HEK293T (cell line): ENCODE results near the gene DMKN.

Source experiments
- CTCF ChIA-PET: fragments of 350-600 bp; formaldehyde crosslinking; extraction: SDS; loops from one replicate; lab custom pipeline; 2021; ENCODE audit warnings: antibody characterized with exemption, inconsistent platforms; lab: Yijun Ruan, JAX
- POLR2A ChIA-PET: fragments of 350-600 bp; formaldehyde crosslinking; extraction: SDS; loops from one replicate; lab custom pipeline; 2020; ENCODE audit warnings: antibody characterized with exemption, inconsistent platforms; lab: Yijun Ruan, JAX
- DNase-seq: peaks from one replicate; pipeline ENCODE4 v3.0.0; 2012; ENCODE audit warnings: mixed read lengths; ENCODE audit errors: extremely low spot score
- ARNT ChIP-seq: fragments of 450-650 bp; IDR thresholded peaks from 2 replicates; pipeline ENCODE4 v1.6.1; 2017; ENCODE audit warnings: mild to moderate bottlenecking
- BHLHE40 ChIP-seq: fragments of 450-650 bp; IDR thresholded peaks from 2 replicates; pipeline ENCODE4 v1.6.1; 2016; ENCODE audit warnings: mild to moderate bottlenecking, moderate library complexity, borderline replicate concordance
- CTBP1 ChIP-seq: fragments of 450-650 bp; IDR thresholded peaks from 2 replicates; pipeline ENCODE4 v1.6.1; 2016; ENCODE audit warnings: borderline replicate concordance
- ELF4 ChIP-seq: fragments of 450-650 bp; IDR thresholded peaks from 2 replicates; pipeline ENCODE4 v1.6.1; 2017; ENCODE audit warnings: antibody characterized with exemption
- FOXA1 ChIP-seq: fragments of 450-650 bp; IDR thresholded peaks from 2 replicates; pipeline ENCODE4 v1.6.1; 2016; ENCODE audit warnings: mild to moderate bottlenecking
- FOXK2 ChIP-seq: fragments of 450-650 bp; IDR thresholded peaks from 2 replicates; pipeline ENCODE4 v1.6.1; 2016; ENCODE audit warnings: mild to moderate bottlenecking
- FOXM1 ChIP-seq: fragments of 450-650 bp; IDR thresholded peaks from 2 replicates; pipeline ENCODE4 v1.6.1; 2017; ENCODE audit warnings: mild to moderate bottlenecking, borderline replicate concordance
- HDGF ChIP-seq: fragments of 450-650 bp; IDR thresholded peaks from 2 replicates; pipeline ENCODE4 v1.6.1; 2017; ENCODE audit warnings: antibody characterized with exemption, borderline replicate concordance
- L3MBTL2 ChIP-seq: fragments of 450-650 bp; conservative IDR thresholded peaks from 2 replicates; pipeline ENCODE4 v1.6.1; 2016; ENCODE audit warnings: mild to moderate bottlenecking
- LEF1 ChIP-seq: fragments of 450-650 bp; IDR thresholded peaks from 2 replicates; pipeline ENCODE4 v1.6.1; 2017; ENCODE audit warnings: mild to moderate bottlenecking, borderline replicate concordance
- NFRKB ChIP-seq: fragments of 450-650 bp; IDR thresholded peaks from 2 replicates; pipeline ENCODE4 v1.6.1; 2016; ENCODE audit warnings: mild to moderate bottlenecking, moderate library complexity
- PKNOX1 ChIP-seq: fragments of 450-650 bp; IDR thresholded peaks from 2 replicates; pipeline ENCODE4 v1.6.1; 2016
- SP1 ChIP-seq: fragments of 450-650 bp; IDR thresholded peaks from 2 replicates; pipeline ENCODE4 v1.6.1; 2017
- SUZ12 ChIP-seq: fragments of 450-650 bp; IDR thresholded peaks from 2 replicates; pipeline ENCODE4 v1.6.1; 2016; ENCODE audit warnings: mild to moderate bottlenecking
- TARDBP ChIP-seq: fragments of 450-650 bp; IDR thresholded peaks from 2 replicates; pipeline ENCODE4 v1.6.1; 2016
- ZNF384 ChIP-seq: fragments of 450-650 bp; IDR thresholded peaks from 2 replicates; pipeline ENCODE4 v1.6.1; 2016

Gene DMKN

GRCh38 chr19:35558400-35559280 lies 45.2 kb upstream of the DMKN start:
- TF ChIP-seq ELF4 (no peak), FOXM1 (no peak), BHLHE40 (no peak), CTBP1 (no peak), LEF1 (no peak), FOXA1 (no peak), FOXK2 (no peak), HDGF (no peak), TARDBP (no peak), NFRKB (no peak), ARNT (no peak)
- POLR2A ChIA-PET, result interaction anchor here (1.4 to 1.6 kb wide), 2 partner anchors 48 to 86 kb away, joined by 5 to 9 read pairs; no protein-coding TSS in a partner anchor
- CTCF ChIA-PET, result interaction anchor here (1.0 to 1.9 kb wide), 2 partner anchors 10 to 50 kb away, joined by 3 to 8 read pairs; no protein-coding TSS in a partner anchor
- DNase-seq, result peak; percentile 22

- CTCF ChIA-PET, result interaction anchor here (0.5 to 1.9 kb wide), 3 partner anchors 9 to 349 kb away, joined by 3 to 8 read pairs (median 3); no protein-coding TSS in a partner anchor
- DNase-seq, result peak; percentile 96
- POLR2A ChIA-PET, result interaction anchor here (0.9 to 1.6 kb wide), 4 partner anchors 47 to 91 kb away, joined by 5 to 9 read pairs (median 6); partner anchors contain the start of gene HAUS5
- peak; percentile 69 for TF ChIP-seq L3MBTL2
- TF ChIP-seq ZNF384, result no peak
- TF ChIP-seq SP1, result peak; percentile 84
These were observed 44.3 kb upstream of the DMKN start for GRCh38 chr19:35557539-35558399.

GRCh38 chr19:35556846-35557538 lies 43.5 kb upstream of the DMKN start:
- TF ChIP-seq PKNOX1 (no peak), ARNT (no peak), SUZ12 (no peak), FOXM1 (no peak), TARDBP (no peak), NFRKB (no peak), ELF4 (no peak), L3MBTL2 (no peak), FOXK2 (no peak), CTBP1 (no peak), FOXA1 (no peak), ZNF384 (no peak), BHLHE40 (no peak), SP1 (no peak), LEF1 (no peak), HDGF (no peak)

GRCh38 chr19:35556025-35556590 lies 42.7 kb upstream of the DMKN start:
- POLR2A ChIA-PET, result no interaction called here
- TF ChIP-seq ZNF384 (no peak), L3MBTL2 (no peak), TARDBP (no peak), ELF4 (no peak), CTBP1 (no peak), FOXK2 (no peak), SUZ12 (no peak), HDGF (no peak), BHLHE40 (no peak), ARNT (no peak)
- DNase-seq, result no peak
- CTCF ChIA-PET, result interaction anchor here (0.7 to 1.4 kb wide), 3 partner anchors 49 to 264 kb away, joined by 3 read pairs; no protein-coding TSS in a partner anchor

More at GRCh38 chr19:35556846-35557538, 43.5 kb upstream of the DMKN start:
- POLR2A ChIA-PET, result interaction anchor here (0.9 to 1.6 kb wide), 4 partner anchors 47 to 92 kb away, joined by 5 to 9 read pairs (median 6); partner anchors contain the start of gene HAUS5
- CTCF ChIA-PET, result interaction anchor here (1.4 to 1.9 kb wide), 2 partner anchors 8 to 263 kb away, joined by 3 to 8 read pairs; no protein-coding TSS in a partner anchor
- DNase-seq, result no peak

DNA sequence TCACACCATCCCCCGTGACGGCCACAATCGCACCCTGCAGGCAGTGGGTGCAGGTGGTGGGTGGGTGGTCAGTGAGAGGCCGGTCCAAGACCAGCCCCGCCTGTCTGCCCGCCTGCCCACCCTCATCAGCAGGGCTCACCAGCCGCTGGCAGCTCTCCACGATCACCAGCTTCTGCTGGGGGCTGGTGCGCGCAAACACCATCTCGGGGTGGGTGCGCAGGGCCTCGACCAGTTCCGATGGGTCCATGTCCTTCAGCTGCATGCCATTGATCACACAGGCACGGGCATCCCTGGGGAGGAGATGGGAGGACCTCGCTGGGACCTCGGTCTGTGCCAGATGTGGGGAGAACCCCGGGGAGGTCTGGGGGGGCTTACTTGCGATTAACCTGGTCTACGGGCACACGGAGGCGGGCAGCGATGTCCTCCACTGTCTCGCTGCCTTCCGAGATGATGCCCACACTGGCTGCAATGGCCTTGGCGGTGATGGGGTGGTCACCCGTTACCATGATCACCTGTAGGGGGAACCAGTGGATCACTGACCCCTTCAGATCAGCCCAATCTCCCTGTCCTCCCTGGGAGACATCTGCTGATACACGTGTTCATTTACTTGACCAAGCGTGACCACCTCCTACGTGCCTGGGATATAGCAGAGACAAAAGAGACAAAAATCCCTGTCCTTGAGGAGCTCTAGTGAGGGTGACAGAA lies 42.0 kb upstream of the DMKN start:
- no peak for TF ChIP-seq LEF1
- TF ChIP-seq ELF4, result no peak
- TF ChIP-seq PKNOX1, result no peak
- no peak for TF ChIP-seq ZNF384
- TF ChIP-seq SUZ12, result no peak
- no peak for TF ChIP-seq L3MBTL2
- no peak for TF ChIP-seq SP1
- TF ChIP-seq CTBP1, result no peak
- no peak for TF ChIP-seq ARNT
- TF ChIP-seq FOXM1, result no peak
- no peak for TF ChIP-seq FOXK2
- no peak for TF ChIP-seq FOXA1
- no peak for TF ChIP-seq BHLHE40
- no peak for TF ChIP-seq HDGF
- TF ChIP-seq TARDBP, result no peak
- no peak for TF ChIP-seq NFRKB
- ChIA-PET POLR2A (no interaction called here), CTCF (interaction anchor here (0.7 to 1.4 kb wide), 3 partner anchors 50 to 264 kb away, joined by 3 read pairs; no protein-coding TSS in a partner anchor)
- DNase-seq, result peak; percentile 54
